Colonic mucosa (tissue), 4 donors: ENCODE measurements around the gene STUB1. TPM values are rescaled to one million over a fixed set of nuclear protein-coding genes. Genes with fewer than 3 reads are reported as not detected.

Experiments
- DNase-seq: peaks from one replicate; pipeline ENCODE4 v3.0.0-alpha.2; 2020
- H3K27ac ChIP-seq: fragments of 200-600 bp; one replicate; pipeline ENCODE4 v1.8.0; 2021
- H3K27me3 ChIP-seq: fragments of 200-600 bp; one replicate; pipeline ENCODE4 v1.8.0; 2021
- H3K36me3 ChIP-seq: fragments of 200-600 bp; one replicate; pipeline ENCODE4 v1.8.0; 2021
- H3K4me1 ChIP-seq: fragments of 200-600 bp; one replicate; pipeline ENCODE4 v1.8.0; 2021; ENCODE audit warnings: mild to moderate bottlenecking
- H3K4me3 ChIP-seq: fragments of 200-600 bp; one replicate; pipeline ENCODE4 v1.8.0; 2021
- H3K9ac ChIP-seq, 2 donors: one replicate each; pipeline ENCODE4 v1.7.0; 2013; ENCODE audit warnings: control low read depth in 2 of 2, low read depth in 2 of 2, low read length in 2 of 2
- H3K9me3 ChIP-seq: fragments of 200-600 bp; one replicate; pipeline ENCODE4 v1.8.0; 2021
- CTCF ChIP-seq: fragments of 200-600 bp; IDR thresholded peaks from one replicate; pipeline ENCODE4 v1.8.0; 2022; ENCODE audit warnings: antibody characterized with exemption, mild to moderate bottlenecking
- intact Hi-C: fragments of 100-400 bp; cut with DNase I; formaldehyde crosslinking; loops from one replicate; pipeline ENCODE4 v1.14.1; 2022
- total RNA-seq, 2 donors: library from RNA; stranded (reverse); fragmentation: NEBNext Ultra II Directional in 1 of 2; extraction: Animal tissue kit (Norgen Biotek cat#: 25700) in 1 of 2; gene quantifications; one replicate each; pipeline ENCODE4 v1.2.1, GENCODE V29; 2021
- donor health status: healthy.
- donor health status: DM: no; HTN: no; CAD: no.
- donor health status: DM: no; HTN: no; CAD: no.

The STUB1 gene
- total RNA-seq, 2 donors from 2014 or later, result 96.7 to 159 TPM

- Histone ChIP-seq H3K27ac (no peak overlapping the region), H3K27me3 (peaks cover 20% of the 10 kb centered on the region), H3K4me1 (peaks cover 21% of the 10 kb centered on the region), H3K9me3 (no peaks in the 10 kb centered on the region), H3K4me3 (no peak overlapping the region), H3K9ac (peak overlapping the region in 1 of 2 donors; percentile 16), H3K36me3 (no peaks in the 10 kb centered on the region)
- TF ChIP-seq CTCF, result no peak
- no peak for DNase-seq
- intact Hi-C loops, result loop anchor here (5.0 kb wide), 1 partner anchor 343 kb away; no protein-coding TSS in a partner anchor
These were observed 33.9 kb downstream of the STUB1 start for GRCh38 chr16:714079-714478.

GRCh38 chr16:714558-715476, 34.6 kb downstream of the STUB1 start, which contains the start of gene METRN:
Gene METRN, plus strand, starts transcription at chr16:715118. Its CDS starts 172 bp downstream, at chr16:715290.
- TF ChIP-seq CTCF, result no peak
- peak within 1 kb of the TSS; percentile 70 for H3K4me3 ChIP-seq
- no peak within 1 kb of the TSS for H3K27ac ChIP-seq
- H3K9ac ChIP-seq, result peak within 1 kb of the TSS; percentile 19 to 51
- intact Hi-C loops, result loop anchor here (5.0 kb wide), 1 partner anchor 342 kb away; no protein-coding TSS in a partner anchor
- H3K9me3 ChIP-seq, result no peaks in the 10 kb centered on the region
- DNase-seq, result peak; percentile 92
- H3K27me3 ChIP-seq, result peaks cover 17% of the 10 kb centered on the region
- no peaks in the 10 kb centered on the region for H3K36me3 ChIP-seq
- peaks cover 26% of the 10 kb centered on the region for H3K4me1 ChIP-seq

- peak overlapping the region; percentile 19 to 51 for H3K9ac ChIP-seq
- H3K4me3 ChIP-seq, result peak overlapping the region; percentile 70
- peaks cover 8% of the 10 kb centered on the region for H3K27me3 ChIP-seq
- no peaks in the 10 kb centered on the region for H3K36me3 ChIP-seq
- H3K27ac ChIP-seq, result no peak overlapping the region
- H3K4me1 ChIP-seq, result peaks cover 31% of the 10 kb centered on the region
- intact Hi-C loops, result no loop called here
- TF ChIP-seq CTCF, result no peak
- DNase-seq, result no peak
- no peaks in the 10 kb centered on the region for H3K9me3 ChIP-seq
These were observed 35.4 kb downstream of the STUB1 start for GRCh38 chr16:715477-716199.

GRCh38 chr16:716200-716568, 36.0 kb downstream of the STUB1 start:
- peak overlapping the region; percentile 70 for H3K4me3 ChIP-seq
- intact Hi-C loops, result no loop called here
- no peaks in the 10 kb centered on the region for H3K9me3 ChIP-seq
- no peak overlapping the region for H3K27ac ChIP-seq
- peak overlapping the region in 1 of 2 donors; percentile 20 for H3K9ac ChIP-seq
- peaks cover 4% of the 10 kb centered on the region for H3K27me3 ChIP-seq
- TF ChIP-seq CTCF, result no peak
- H3K4me1 ChIP-seq, result peaks cover 31% of the 10 kb centered on the region
- no peaks in the 10 kb centered on the region for H3K36me3 ChIP-seq
- no peak for DNase-seq

GRCh38 chr16:716768-717325, 36.6 kb downstream of the STUB1 start:
- H3K27me3 ChIP-seq, result no peaks in the 10 kb centered on the region
- no peaks in the 10 kb centered on the region for H3K36me3 ChIP-seq
- DNase-seq, result no peak
- TF ChIP-seq CTCF, result no peak
- peaks cover 31% of the 10 kb centered on the region for H3K4me1 ChIP-seq
- H3K27ac ChIP-seq, result no peak overlapping the region
- no peak overlapping the region for H3K9ac ChIP-seq
- H3K4me3 ChIP-seq, result no peak overlapping the region
- intact Hi-C loops, result no loop called here
- no peaks in the 10 kb centered on the region for H3K9me3 ChIP-seq
